GM18519 (cell line): ENCODE data around the gene RMRP.
"Not testable (repeated sequence)": the region's sequence is repeated elsewhere in the genome, so short reads cannot be mapped to it uniquely, and the experiment has no call there.

Experiments used
- ATAC-seq: cut with Tn5 transposase; IDR thresholded peaks from one replicate; pipeline ENCODE4 v1.9.1; 2021; ENCODE audit warnings: mild to moderate bottlenecking, moderate library complexity; ENCODE audit not compliant: unreplicated experiment, low FRiP score

The RMRP gene

DNA sequence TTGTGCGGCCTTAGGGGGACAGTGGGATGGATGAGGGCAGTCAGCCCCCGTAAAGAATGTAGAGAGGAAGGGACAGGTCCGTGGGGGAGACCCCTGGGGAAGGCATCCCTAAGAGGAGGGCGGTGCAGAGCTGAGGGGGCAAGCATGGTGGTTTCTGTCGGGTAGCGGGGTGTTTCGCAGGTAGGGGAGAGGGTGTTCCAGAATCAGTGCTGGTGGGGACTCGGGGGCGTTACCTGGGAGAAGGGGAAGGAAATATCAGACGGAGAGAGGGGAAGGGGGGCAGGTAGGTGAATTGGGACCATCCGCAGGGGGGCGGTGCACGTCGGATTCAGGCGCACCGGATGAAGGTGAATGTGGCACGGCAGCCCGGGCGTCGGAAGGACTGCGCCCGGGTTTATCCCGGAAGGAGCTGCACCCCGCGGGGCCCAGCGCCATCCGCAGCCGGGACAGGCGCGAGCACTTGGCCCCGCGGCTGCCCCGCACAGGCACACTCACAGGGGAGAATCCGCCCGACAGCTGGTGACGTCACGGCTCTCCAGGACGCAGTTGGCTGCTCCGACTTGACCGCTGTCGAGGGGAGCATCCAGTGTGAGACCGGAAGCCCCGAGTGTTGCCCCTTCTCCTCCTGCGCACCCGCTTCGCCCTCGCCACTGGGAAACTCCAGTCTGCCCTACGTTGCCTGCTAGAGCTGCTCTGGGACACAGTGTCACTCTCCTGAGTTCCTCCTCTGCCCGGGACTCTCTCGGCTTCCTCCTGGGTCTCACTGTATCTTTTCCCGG is 40.9 kb downstream of the RMRP start:
- no peak for ATAC-seq

DNA sequence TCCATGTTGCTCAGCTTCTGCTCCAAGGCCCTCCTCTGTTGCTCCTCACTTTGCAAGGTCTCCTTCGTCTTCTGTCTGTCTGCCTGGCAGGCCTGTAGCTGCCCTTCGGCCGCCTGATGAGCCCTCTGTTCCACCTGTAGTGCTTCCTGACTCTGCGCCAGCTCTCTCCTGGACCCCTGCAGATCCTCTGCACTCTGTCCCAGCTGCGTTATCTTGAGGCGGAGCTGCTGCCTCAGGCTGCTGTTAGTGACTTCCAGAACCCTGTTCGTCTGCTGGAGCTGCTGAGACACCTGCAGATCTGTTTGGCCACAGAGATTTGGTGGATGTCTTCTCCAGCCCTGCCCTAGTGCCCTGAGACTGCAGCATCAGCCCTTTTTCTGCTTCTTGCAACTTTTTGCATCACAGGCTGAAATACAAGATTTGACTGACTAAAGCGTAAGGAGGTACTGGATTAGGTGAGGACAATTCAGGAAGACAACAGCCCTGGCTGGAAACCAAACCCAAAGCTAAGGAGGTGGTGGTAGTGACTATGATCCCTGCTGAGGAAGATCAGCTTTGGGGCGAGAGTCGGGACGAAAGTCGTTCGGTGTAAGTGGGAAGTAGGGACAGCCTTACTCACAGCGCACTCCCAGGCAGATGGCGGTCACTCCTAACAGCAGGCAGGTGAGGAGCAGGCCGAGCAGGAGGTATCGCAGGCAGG is 41.7 kb downstream of the RMRP start:
- no peak for ATAC-seq

DNA sequence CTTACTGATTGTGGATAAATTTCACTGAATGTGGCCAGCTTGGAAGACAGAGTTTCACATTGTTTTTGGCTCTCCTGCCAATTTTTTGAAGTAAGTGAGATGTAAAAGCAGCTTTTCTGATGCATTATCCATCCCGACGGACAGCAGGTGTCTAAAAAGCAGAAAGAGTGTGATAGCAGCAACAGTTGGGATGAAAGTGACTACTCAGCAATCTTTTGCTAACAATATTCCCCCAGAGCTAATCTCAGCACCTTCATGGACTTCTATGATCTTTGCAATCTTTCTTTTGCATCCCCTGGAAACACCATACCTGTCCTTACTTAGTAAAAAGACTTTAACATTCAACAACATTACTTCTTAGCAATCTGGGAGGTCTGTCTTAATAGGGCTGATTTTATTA is 45.0 kb downstream of the RMRP start:
- ATAC-seq: no peak

DNA sequence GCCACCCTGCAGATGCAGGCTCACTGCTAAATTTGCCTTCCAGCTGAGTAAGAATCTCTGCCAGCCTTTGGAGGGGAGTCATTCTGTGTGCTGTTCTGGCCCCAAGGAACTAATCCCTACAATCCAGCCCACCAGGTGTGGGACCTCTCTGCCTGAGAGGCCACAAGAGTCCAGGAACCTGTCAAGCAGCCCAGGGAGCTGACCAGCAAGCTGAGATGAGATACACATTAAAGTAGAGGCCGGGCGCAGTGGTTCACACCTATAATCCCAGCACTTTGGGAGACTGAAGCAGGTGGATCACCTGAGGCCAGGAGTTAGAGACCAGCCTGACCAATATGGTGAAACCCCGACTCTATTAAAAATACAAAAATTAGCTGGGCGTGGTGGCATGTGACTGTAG is 45.8 kb downstream of the RMRP start:
- not testable (repeated sequence) for ATAC-seq

DNA sequence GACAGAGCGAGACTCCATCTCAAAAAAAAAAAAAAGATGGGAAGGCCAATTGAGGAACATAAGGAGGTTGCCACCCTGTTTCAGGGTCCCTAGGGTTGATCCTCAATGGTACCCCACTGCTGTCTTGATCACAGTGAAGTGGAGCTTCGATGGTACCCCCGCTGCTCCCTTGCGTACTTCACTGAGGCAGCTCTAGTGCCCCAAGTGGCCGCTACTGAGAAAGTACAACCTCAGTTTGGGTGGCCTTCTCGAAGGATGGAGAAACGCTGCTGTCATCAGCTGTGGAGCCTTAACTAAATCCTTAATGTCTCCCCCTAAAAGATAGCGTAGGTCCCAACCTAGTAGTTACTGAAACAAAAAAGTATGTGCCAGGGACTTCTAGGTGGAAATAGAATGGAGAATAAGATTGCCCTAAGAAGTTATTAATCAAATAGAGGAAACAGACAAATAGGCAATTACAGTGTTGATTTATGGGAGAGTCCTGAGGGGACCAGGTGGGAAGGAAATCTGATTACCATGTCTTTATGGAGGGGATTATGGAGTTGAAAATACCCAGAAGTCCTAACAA is 46.5 kb downstream of the RMRP start:
- ATAC-seq: no peak

DNA sequence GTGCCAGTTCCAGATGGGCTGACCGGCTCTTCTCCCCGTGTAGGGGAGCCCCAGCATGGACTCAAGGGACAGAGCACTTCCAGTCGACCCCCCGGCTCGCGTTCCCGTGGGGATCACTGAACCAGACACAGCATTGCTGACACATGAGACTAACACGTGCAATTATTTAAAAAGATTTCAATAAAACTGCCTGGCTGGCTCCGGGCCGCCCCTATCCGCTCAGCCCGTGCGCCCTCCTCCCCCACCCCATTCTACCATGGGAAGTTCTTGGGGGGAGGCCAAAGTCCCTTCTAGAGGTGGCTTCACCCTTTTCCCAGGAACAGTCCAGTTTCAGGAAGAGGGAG is 48.0 kb downstream of the RMRP start:
- ATAC-seq: no peak

DNA sequence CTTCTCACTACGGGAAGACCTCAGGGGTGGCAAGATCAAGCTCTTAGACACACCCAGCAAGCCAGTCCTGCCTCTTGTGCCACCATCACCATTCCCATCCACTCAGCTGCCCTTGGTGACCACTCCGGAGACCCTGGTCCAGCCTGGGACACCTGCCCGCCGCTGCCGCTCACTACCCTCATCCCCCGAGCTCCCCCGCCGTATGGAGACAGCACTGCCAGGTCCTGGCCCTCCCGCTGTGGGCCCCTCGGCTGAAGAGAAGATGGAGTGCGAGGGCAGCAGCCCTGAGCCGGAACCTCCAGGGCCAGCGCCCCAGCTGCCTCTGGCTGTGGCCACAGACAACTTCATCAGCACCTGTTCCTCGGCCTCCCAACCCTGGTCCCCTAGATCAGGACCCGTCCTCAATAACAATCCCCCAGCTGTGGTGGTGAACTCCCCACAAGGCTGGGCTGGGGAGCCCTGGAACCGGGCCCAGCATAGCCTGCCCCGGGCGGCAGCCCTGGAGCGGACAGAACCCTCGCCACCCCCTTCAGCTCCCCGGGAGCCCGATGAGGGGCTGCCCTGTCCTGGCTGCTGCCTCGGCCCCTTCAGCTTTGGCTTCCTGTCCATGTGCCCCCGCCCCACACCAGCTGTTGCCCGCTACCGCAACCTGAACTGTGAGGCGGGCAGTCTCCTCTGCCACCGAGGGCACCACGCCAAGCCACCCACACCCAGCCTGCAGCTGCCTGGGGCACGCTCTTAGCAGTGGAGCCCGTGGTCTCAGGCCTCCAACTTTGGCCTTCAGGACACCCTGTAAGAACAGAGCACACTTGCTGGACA is 48.6 kb downstream of the RMRP start:
- ATAC-seq: no peak

DNA sequence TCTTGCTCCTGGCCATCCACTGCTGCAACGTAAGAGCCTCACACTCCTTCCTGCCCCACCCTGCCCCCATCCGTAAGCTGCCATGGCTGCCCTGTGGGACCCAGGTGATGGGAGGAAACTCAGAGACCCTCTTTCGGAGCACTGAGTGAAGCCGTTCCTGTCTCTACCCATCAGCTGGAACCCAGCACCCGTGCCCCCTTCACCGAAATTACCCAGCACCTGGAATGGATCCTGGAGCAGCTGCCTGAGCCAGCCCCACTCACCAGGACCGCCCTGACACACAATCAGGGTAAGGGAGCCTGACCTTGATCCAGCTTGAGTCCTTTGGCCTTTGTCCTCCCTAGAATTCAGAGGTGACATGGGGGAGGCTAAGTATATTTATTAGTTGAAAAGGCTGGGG is 49.6 kb downstream of the RMRP start:
- ATAC-seq: no peak
